Tibial nerve (tissue), 4 donors: Measurements from ENCODE around the gene PLA2G6. TPM values are rescaled to one million over a fixed set of nuclear protein-coding genes. Genes with fewer than 3 reads are reported as not detected.

ENCODE experiments used
- DNase-seq, 2 donors: peaks; one replicate each; pipeline ENCODE4 v3.0.0-alpha.2; 2019; ENCODE audit warnings: low spot score in 2 of 2
- H3K27ac ChIP-seq, 4 donors: fragments of 200-600 bp; sonication (generic) in 3 of 4; one replicate each; pipeline ENCODE4 v1.5.1; 2017 to 2019; ENCODE audit warnings: mild to moderate bottlenecking in 1 of 4
- H3K27me3 ChIP-seq, 2 donors: fragments of 200-600 bp; sonication (generic) in 1 of 2; one replicate each; pipeline versions ENCODE4 v1.5.1 to v1.6.0; 2017 to 2019
- H3K36me3 ChIP-seq, 3 donors: fragments of 200-600 bp; sonication (generic); one replicate each; pipeline ENCODE4 v1.5.1; 2018 to 2019
- H3K4me1 ChIP-seq, 4 donors: fragments of 200-600 bp; sonication (generic) in 3 of 4; one replicate each; pipeline ENCODE4 v1.5.1; 2017 to 2019
- H3K4me3 ChIP-seq, 4 donors: fragments of 200-600 bp; sonication (generic) in 3 of 4; one replicate each; pipeline ENCODE4 v1.5.1; 2017 to 2019; ENCODE audit warnings: mild to moderate bottlenecking in 1 of 4, moderate library complexity in 1 of 4
- H3K9me3 ChIP-seq, 4 donors: fragments of 200-600 bp; sonication (generic) in 3 of 4; one replicate each; pipeline ENCODE4 v1.5.1; 2017 to 2019
- CTCF ChIP-seq, 5 experiments: fragments of 200-600 bp in 3 of 5; fragments of 450-650 bp in 2 of 5; sonication (generic) in 3 of 5; IDR thresholded peaks; one replicate each; pipeline ENCODE4 v1.5.1; 2016 to 2019; ENCODE audit warnings: antibody characterized with exemption in 5 of 5, mild to moderate bottlenecking in 3 of 5, moderate library complexity in 2 of 5
- EP300 ChIP-seq, 2 donors: sonication (generic); formaldehyde crosslinking; IDR thresholded peaks; one replicate each; pipeline ENCODE4 v1.6.1; 2017; ENCODE audit warnings: antibody characterized with exemption in 2 of 2, mild to moderate bottlenecking in 1 of 2
- POLR2A ChIP-seq, 2 donors: fragments of 450-650 bp; IDR thresholded peaks; one replicate each; pipeline ENCODE4 v1.6.1; 2017; ENCODE audit warnings: antibody characterized with exemption in 2 of 2, mild to moderate bottlenecking in 2 of 2, moderate library complexity in 2 of 2
- WGBS, 2 donors: methylation state at CpG; one replicate each; pipeline ENCODE4 v1.1.5; 2018; 5-methylcytosine and 5-hydroxymethylcytosine counted together
- total RNA-seq, 4 donors: library from RNA; depleted of rRNA; stranded (reverse); fragments of >200 nt; gene quantifications; one replicate each; pipeline ENCODE4 v1.1.0, GENCODE V29; 2016

PLA2G6 gene
- total RNA-seq, 4 donors from 2014 or later = 48.5 to 60.3 (median 55.1) TPM

DNA sequence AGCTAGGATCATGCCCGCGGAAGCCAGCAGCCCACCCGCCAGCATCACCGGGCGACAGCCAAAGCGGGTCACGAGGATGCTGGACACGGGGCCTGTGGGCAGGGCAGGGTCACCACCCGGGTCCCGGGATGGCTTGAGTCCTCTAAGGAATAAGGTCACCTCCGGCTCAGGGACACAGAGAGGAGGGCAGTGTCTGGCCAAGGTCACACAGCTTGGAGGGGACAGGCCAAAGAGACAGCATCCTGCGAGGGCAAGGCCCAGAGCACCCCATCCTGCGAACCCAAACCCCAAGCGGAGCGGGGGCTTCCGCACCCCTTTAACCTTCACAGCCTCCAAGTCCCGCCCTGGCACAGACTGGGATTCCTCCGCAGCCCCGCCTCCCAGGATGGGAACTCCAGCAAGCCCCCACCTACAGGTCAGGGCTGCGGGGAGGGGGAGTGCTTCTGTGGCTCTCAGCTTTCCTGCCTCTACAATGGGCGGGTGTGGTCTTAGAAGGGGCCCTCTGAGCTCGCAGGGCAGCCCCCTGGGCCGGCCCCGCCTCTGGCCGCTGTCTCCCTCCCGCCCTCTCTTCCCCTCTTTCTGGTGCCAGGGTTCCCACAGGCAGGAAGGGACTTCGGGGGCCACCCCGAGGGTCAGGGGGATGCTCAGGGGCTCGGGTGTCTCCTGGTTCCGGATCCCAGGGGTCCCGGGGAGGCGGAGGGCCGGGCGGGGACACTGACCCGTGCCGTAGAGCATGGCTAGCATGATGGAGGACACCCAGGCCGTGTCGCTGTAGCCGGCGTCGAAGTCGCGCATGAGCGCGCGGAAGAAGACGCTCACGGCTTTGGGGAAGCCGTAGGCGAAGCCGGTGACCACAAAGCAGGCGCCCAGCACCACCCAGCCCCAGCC is 99.4 kb downstream of the PLA2G6 start:
- H3K4me1 ChIP-seq = peaks cover 0 to 41% (median 14%) of the 10 kb centered on the region in 4 donors

GRCh38 chr22:38081636-38081940 is 100.0 kb downstream of the PLA2G6 start:
- no peak for DNase-seq
- WGBS, 2 donors = 3 to 50% methylated on average over 2 to 7 of the region's 17 CpGs

More for the DNA sequence above, 99.4 kb downstream of the PLA2G6 start:
- no peak for TF ChIP-seq CTCF (IDR thresholded peaks at IDR 0.05)
- no peak for TF ChIP-seq EP300 (IDR thresholded peaks at IDR 0.05)
- no peak for TF ChIP-seq POLR2A (IDR thresholded peaks at IDR 0.05)
- DNase-seq = no peak
- Histone ChIP-seq H3K36me3 (peaks cover 0 to 32% (median 2%) of the 10 kb centered on the region in 3 donors), H3K27me3 (peaks cover 0 to 24% of the 10 kb centered on the region in 2 donors), H3K4me3 (peak overlapping the region in 3 of 4 donors; percentile 18 to 51 (median 46)), H3K27ac (peak overlapping the region in 1 of 4 donors; percentile 62), H3K9me3 (no peaks in the 10 kb centered on the region)
- 30 to 41% methylated on average over 2 to 52 of the region's 52 CpGs for WGBS, 2 donors

GRCh38 chr22:38080850-38081635 is 100.6 kb downstream of the PLA2G6 start:
- H3K4me3 ChIP-seq = peak overlapping the region; percentile 31 to 51 (median 40)

More at GRCh38 chr22:38081636-38081940, 100.0 kb downstream of the PLA2G6 start:
- Histone ChIP-seq H3K9me3 (no peaks in the 10 kb centered on the region), H3K4me1 (peaks cover 0 to 41% (median 14%) of the 10 kb centered on the region in 4 donors), H3K36me3 (peaks cover 0 to 30% (median 2%) of the 10 kb centered on the region in 3 donors), H3K27me3 (peaks cover 0 to 24% of the 10 kb centered on the region in 2 donors), H3K4me3 (peak overlapping the region; percentile 18 to 51 (median 40)), H3K27ac (peak overlapping the region in 1 of 4 donors; percentile 62)
- TF ChIP-seq POLR2A (IDR thresholded peaks at IDR 0.05) = no peak
- no peak for TF ChIP-seq CTCF (IDR thresholded peaks at IDR 0.05)
- no peak for TF ChIP-seq EP300 (IDR thresholded peaks at IDR 0.05)

DNA sequence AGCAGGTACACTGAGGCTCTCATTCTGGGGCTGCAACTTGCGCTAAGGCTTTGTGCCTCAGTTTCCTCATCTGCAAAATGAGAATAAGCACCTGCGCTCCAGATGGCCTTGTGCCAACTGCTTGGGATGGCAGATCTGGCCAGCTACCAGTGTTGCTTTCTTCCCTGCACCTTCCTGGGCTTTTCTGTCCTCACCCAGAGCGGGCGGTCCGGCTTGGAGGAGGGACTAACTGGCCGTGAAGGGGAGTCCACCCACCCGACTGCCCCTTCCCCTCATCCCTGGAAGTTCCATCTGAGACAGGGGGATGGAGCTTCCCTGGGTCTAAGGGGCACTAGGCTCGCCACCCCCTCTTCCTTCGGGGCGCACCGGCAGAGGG is 101.2 kb downstream of the PLA2G6 start:
- no peak for DNase-seq
- Histone ChIP-seq H3K27ac (peak overlapping the region in 1 of 4 donors; percentile 62), H3K27me3 (peaks cover 0 to 24% of the 10 kb centered on the region in 2 donors), H3K4me3 (peak overlapping the region in 1 of 4 donors; percentile 51), H3K9me3 (no peaks in the 10 kb centered on the region), H3K4me1 (peaks cover 0 to 49% (median 14%) of the 10 kb centered on the region in 4 donors), H3K36me3 (peaks cover 0 to 21% (median 0%) of the 10 kb centered on the region in 3 donors)
- no peak for TF ChIP-seq POLR2A (IDR thresholded peaks at IDR 0.05)
- TF ChIP-seq CTCF (IDR thresholded peaks at IDR 0.05) = no peak
- no peak for TF ChIP-seq EP300 (IDR thresholded peaks at IDR 0.05)
- 58 to 66% methylated on average over 10 of the region's 11 CpGs for WGBS, 2 donors

More at GRCh38 chr22:38080850-38081635, 100.6 kb downstream of the PLA2G6 start:
- Histone ChIP-seq H3K4me1 (peaks cover 0 to 44% (median 14%) of the 10 kb centered on the region in 4 donors), H3K36me3 (peaks cover 0 to 24% (median 1%) of the 10 kb centered on the region in 3 donors), H3K27ac (peak overlapping the region in 1 of 4 donors; percentile 62), H3K27me3 (peaks cover 0 to 24% of the 10 kb centered on the region in 2 donors), H3K9me3 (no peaks in the 10 kb centered on the region)
- no peak for DNase-seq
- 5 to 33% methylated on average over 5 to 65 of the region's 110 CpGs for WGBS, 2 donors
- TF ChIP-seq EP300 (IDR thresholded peaks at IDR 0.05) (peak in 1 of 2 donors; percentile 30), POLR2A (IDR thresholded peaks at IDR 0.05) (no peak), CTCF (IDR thresholded peaks at IDR 0.05) (peak in 1 of 5 experiments; percentile 29)
